HG03378 (cell line): ENCODE measurements around the gene CNTNAP2.
"Not testable (repeated sequence)": the region's sequence is repeated elsewhere in the genome, so short reads cannot be mapped to it uniquely, and the experiment has no call there.

Experiments
- ATAC-seq: cut with Tn5 transposase; IDR thresholded peaks from one replicate; pipeline ENCODE4 v1.9.1; 2021; ENCODE audit warnings: mild to moderate bottlenecking, moderate library complexity; ENCODE audit not compliant: unreplicated experiment

The CNTNAP2 gene

GRCh38 chr7:147798001-147798400 lies 1681.4 kb downstream of the CNTNAP2 start:
- no peak for ATAC-seq

GRCh38 chr7:147801762-147802161 lies 1685.2 kb downstream of the CNTNAP2 start:
- not testable (repeated sequence) for ATAC-seq

GRCh38 chr7:147803151-147803550 lies 1686.5 kb downstream of the CNTNAP2 start:
- ATAC-seq: no peak

- ATAC-seq: no peak
These were observed 1687.0 kb downstream of the CNTNAP2 start for GRCh38 chr7:147803606-147804005.

- ATAC-seq: no peak
These were observed 1687.4 kb downstream of the CNTNAP2 start for GRCh38 chr7:147804032-147804431.

- ATAC-seq: no peak
These were observed 1689.5 kb downstream of the CNTNAP2 start for GRCh38 chr7:147805996-147806576.

- no peak for ATAC-seq
These were observed 1693.2 kb downstream of the CNTNAP2 start for GRCh38 chr7:147809786-147810185.

GRCh38 chr7:147810269-147810668 lies 1693.7 kb downstream of the CNTNAP2 start:
- ATAC-seq: no peak

- ATAC-seq: no peak
These were observed 1695.3 kb downstream of the CNTNAP2 start for GRCh38 chr7:147811923-147812322.

- ATAC-seq: no peak
These were observed 1696.7 kb downstream of the CNTNAP2 start for GRCh38 chr7:147813316-147813715.

- ATAC-seq: no peak
These were observed 1701.7 kb downstream of the CNTNAP2 start for GRCh38 chr7:147818317-147818716.

- no peak for ATAC-seq
These were observed 1708.1 kb downstream of the CNTNAP2 start for GRCh38 chr7:147824671-147825070.

- ATAC-seq: no peak
These were observed 1712.4 kb downstream of the CNTNAP2 start for GRCh38 chr7:147829016-147829415.

GRCh38 chr7:147833557-147833956 lies 1717.0 kb downstream of the CNTNAP2 start:
- ATAC-seq: no peak

GRCh38 chr7:147833970-147834369 lies 1717.4 kb downstream of the CNTNAP2 start:
- ATAC-seq: no peak

- no peak for ATAC-seq
These were observed 1736.2 kb downstream of the CNTNAP2 start for GRCh38 chr7:147852833-147853232.

GRCh38 chr7:147857152-147858140 lies 1740.8 kb downstream of the CNTNAP2 start:
- no peak for ATAC-seq

GRCh38 chr7:147858421-147858820 lies 1741.8 kb downstream of the CNTNAP2 start:
- no peak for ATAC-seq

GRCh38 chr7:147859033-147859432 lies 1742.4 kb downstream of the CNTNAP2 start:
- no peak for ATAC-seq

- no peak for ATAC-seq
These were observed 1742.9 kb downstream of the CNTNAP2 start for GRCh38 chr7:147859486-147859885.

- ATAC-seq: no peak
These were observed 1744.6 kb downstream of the CNTNAP2 start for GRCh38 chr7:147861058-147861716.

GRCh38 chr7:147861945-147862344 lies 1745.3 kb downstream of the CNTNAP2 start:
- ATAC-seq: no peak
